Mesothelial cell of epicardium (in vitro differentiated cells): Measurements from ENCODE around the gene FHDC1. TPM values are rescaled to one million over a fixed set of nuclear protein-coding genes. Genes with fewer than 3 reads are reported as not detected.

Experiments used
- DNase-seq, 2 experiments: peaks; one replicate each; pipeline ENCODE4 v3.0.0; 2021; ENCODE audit warnings: low spot score in 2 of 2; ENCODE audit not compliant: unreplicated experiment in 2 of 2
- H3K27ac Mint-ChIP-seq: 2 replicates; pipeline ENCODE4 v1.8.0; 2021; ENCODE audit warnings: mixed read lengths
- H3K27me3 Mint-ChIP-seq: 2 replicates; pipeline ENCODE4 v1.8.0; 2021; ENCODE audit warnings: low read depth, mixed read lengths
- H3K36me3 Mint-ChIP-seq: 2 replicates; pipeline ENCODE4 v1.8.0; 2021; ENCODE audit warnings: mixed read lengths
- H3K4me1 Mint-ChIP-seq: 2 replicates; pipeline ENCODE4 v1.8.0; 2021; ENCODE audit warnings: mixed read lengths
- H3K4me3 Mint-ChIP-seq: 2 replicates; pipeline ENCODE4 v1.8.0; 2021; ENCODE audit warnings: mild to moderate bottlenecking, moderate library complexity, mixed read lengths
- H3K9me3 Mint-ChIP-seq: 2 replicates; pipeline ENCODE4 v1.8.0; 2021; ENCODE audit warnings: mixed read lengths
- CTCF ChIP-seq: fragments of 200-600 bp; sonication (generic); IDR thresholded peaks from one replicate; pipeline ENCODE4 v1.5.0; 2021; ENCODE audit warnings: antibody characterized with exemption; ENCODE audit not compliant: unreplicated experiment
- total RNA-seq: library from RNA; stranded (reverse); gene quantifications from 3 replicates; pipeline ENCODE4 v1.2.1, GENCODE V29; 2021

The FHDC1 gene
- total RNA-seq, 1 donor from 2014 or later, result 4.6 TPM

GRCh38 chr4:153001626-153002025 is 65.5 kb downstream of the FHDC1 start:
- Mint-ChIP-seq H3K36me3 (no peaks in the 10 kb centered on the region), H3K4me3 (no peak overlapping the region), H3K27ac (no peak overlapping the region), H3K27me3 (peaks cover 2% of the 10 kb centered on the region), H3K9me3 (no peaks in the 10 kb centered on the region), H3K4me1 (peaks cover 32% of the 10 kb centered on the region)
- TF ChIP-seq CTCF, result no peak
- no peak for DNase-seq

- H3K4me1 Mint-ChIP-seq, result peaks cover 33% of the 10 kb centered on the region
These were observed 66.0 kb downstream of the FHDC1 start for GRCh38 chr4:153002110-153002509.

GRCh38 chr4:153004081-153004850 is 68.1 kb downstream of the FHDC1 start:
- H3K4me3 Mint-ChIP-seq, result no peak overlapping the region
- H3K36me3 Mint-ChIP-seq, result no peaks in the 10 kb centered on the region
- no peaks in the 10 kb centered on the region for H3K9me3 Mint-ChIP-seq
- no peak for DNase-seq
- H3K4me1 Mint-ChIP-seq, result peaks cover 31% of the 10 kb centered on the region
- no peak overlapping the region for H3K27ac Mint-ChIP-seq
- peaks cover 2% of the 10 kb centered on the region for H3K27me3 Mint-ChIP-seq
- TF ChIP-seq CTCF, result no peak

More at GRCh38 chr4:153002110-153002509, 66.0 kb downstream of the FHDC1 start:
- no peak for DNase-seq
- Mint-ChIP-seq H3K9me3 (no peaks in the 10 kb centered on the region), H3K4me3 (no peak overlapping the region), H3K27me3 (peaks cover 2% of the 10 kb centered on the region), H3K27ac (no peak overlapping the region), H3K36me3 (no peaks in the 10 kb centered on the region)
- TF ChIP-seq CTCF, result no peak

- no peak for DNase-seq
- H3K4me3 Mint-ChIP-seq, result no peak overlapping the region
- H3K27ac Mint-ChIP-seq, result peak overlapping the region; percentile 77
- H3K4me1 Mint-ChIP-seq, result peaks cover 27% of the 10 kb centered on the region
- H3K9me3 Mint-ChIP-seq, result no peaks in the 10 kb centered on the region
- no peak for TF ChIP-seq CTCF
- peaks cover 2% of the 10 kb centered on the region for H3K27me3 Mint-ChIP-seq
- no peaks in the 10 kb centered on the region for H3K36me3 Mint-ChIP-seq
These were observed 69.8 kb downstream of the FHDC1 start for GRCh38 chr4:153005899-153006381.

- H3K36me3 Mint-ChIP-seq, result no peaks in the 10 kb centered on the region
- H3K4me1 Mint-ChIP-seq, result peaks cover 20% of the 10 kb centered on the region
- H3K27ac Mint-ChIP-seq, result no peak overlapping the region
- no peak for DNase-seq
- TF ChIP-seq CTCF, result no peak
- H3K4me3 Mint-ChIP-seq, result no peak overlapping the region
- no peaks in the 10 kb centered on the region for H3K27me3 Mint-ChIP-seq
- H3K9me3 Mint-ChIP-seq, result peaks cover 5% of the 10 kb centered on the region
These were observed 72.6 kb downstream of the FHDC1 start for GRCh38 chr4:153008578-153009199.
